Activated naive CD4-positive, alpha-beta T cell treated with anti-CD3 and anti-CD28 coated beads for 36 hours (primary cell): ENCODE data around the gene SEBOX. TPM values are rescaled to one million over a fixed set of nuclear protein-coding genes. Genes with fewer than 3 reads are reported as not detected.

Experiments
- CTCF ChIA-PET: fragments of 350-600 bp; sonication (Branson Sonifier 250); formaldehyde crosslinking; loops from one replicate; lab custom pipeline; 2021; ENCODE audit warnings: antibody characterized with exemption; lab: Charles Lee
- DNase-seq: peaks from one replicate; pipeline ENCODE4 v3.0.0-alpha.2; 2020
- H3K27ac Mint-ChIP-seq: one replicate; pipeline ENCODE4 v1.8.0; 2021; ENCODE audit warnings: mild to moderate bottlenecking, mixed read lengths
- H3K27me3 Mint-ChIP-seq: one replicate; pipeline ENCODE4 v1.8.0; 2021; ENCODE audit warnings: low read depth, mixed read lengths
- H3K36me3 Mint-ChIP-seq: one replicate; pipeline ENCODE4 v1.8.0; 2021; ENCODE audit warnings: low read depth, mixed read lengths
- H3K4me1 Mint-ChIP-seq: one replicate; pipeline ENCODE4 v1.8.0; 2021; ENCODE audit warnings: low read depth, mixed read lengths
- H3K4me3 Mint-ChIP-seq: one replicate; pipeline ENCODE4 v1.8.0; 2021; ENCODE audit warnings: mild to moderate bottlenecking, moderate library complexity, mixed read lengths
- H3K9me3 Mint-ChIP-seq: one replicate; pipeline ENCODE4 v1.8.0; 2021; ENCODE audit warnings: mixed read lengths
- intact Hi-C: fragments of 100-400 bp; cut with micrococcal nuclease; formaldehyde crosslinking; loops from one replicate; pipeline ENCODE4 v1.15.1; 2023
- total RNA-seq, 2 experiments: library from RNA; stranded (reverse); gene quantifications; one replicate each; pipeline ENCODE4 v1.2.3, GENCODE V29; 2021

The SEBOX gene
- total RNA-seq, 2 experiments from 2014 or later = not detected

- H3K27me3 Mint-ChIP-seq = no peaks in the 10 kb centered on the region
- intact Hi-C loops = no loop called here
- no peak overlapping the region for H3K27ac Mint-ChIP-seq
- DNase-seq = no peak
- H3K9me3 Mint-ChIP-seq = no peaks in the 10 kb centered on the region
- no peaks in the 10 kb centered on the region for H3K4me1 Mint-ChIP-seq
- CTCF ChIA-PET = interaction anchor here (1.1 to 1.3 kb wide), 2 partner anchors 10 to 26 kb away, joined by 3 read pairs; no protein-coding TSS in a partner anchor
- peaks cover 16% of the 10 kb centered on the region for H3K36me3 Mint-ChIP-seq
- H3K4me3 Mint-ChIP-seq = no peak overlapping the region
Observed at GRCh38 chr17:28390984-28391383, 26.0 kb upstream of the SEBOX start.

GRCh38 chr17:28390563-28390962 is 25.6 kb upstream of the SEBOX start:
- Mint-ChIP-seq H3K27ac (no peak overlapping the region), H3K4me3 (no peak overlapping the region), H3K9me3 (no peaks in the 10 kb centered on the region), H3K4me1 (no peaks in the 10 kb centered on the region), H3K27me3 (no peaks in the 10 kb centered on the region), H3K36me3 (peaks cover 16% of the 10 kb centered on the region)
- intact Hi-C loops = no loop called here
- no peak for DNase-seq
- CTCF ChIA-PET = interaction anchor here (1.1 kb wide), 1 partner anchor 26 kb away, joined by 3 read pairs; no protein-coding TSS in a partner anchor

- Mint-ChIP-seq H3K27ac (no peak overlapping the region), H3K36me3 (peaks cover 17% of the 10 kb centered on the region), H3K9me3 (no peaks in the 10 kb centered on the region)
Observed at GRCh38 chr17:28390141-28390540, 25.1 kb upstream of the SEBOX start.

GRCh38 chr17:28388106-28388505 is 23.1 kb upstream of the SEBOX start:
- H3K27ac Mint-ChIP-seq = no peak overlapping the region
- H3K36me3 Mint-ChIP-seq = peaks cover 23% of the 10 kb centered on the region
- intact Hi-C loops = no loop called here
- H3K9me3 Mint-ChIP-seq = no peaks in the 10 kb centered on the region
- peaks cover 4% of the 10 kb centered on the region for H3K27me3 Mint-ChIP-seq
- H3K4me1 Mint-ChIP-seq = peaks cover 15% of the 10 kb centered on the region
- no peak for DNase-seq
- CTCF ChIA-PET = interaction anchor here (1.3 kb wide), 1 partner anchor 18 kb away, joined by 3 read pairs; the partner anchor contains the start of gene SLC46A1
- no peak overlapping the region for H3K4me3 Mint-ChIP-seq

More at GRCh38 chr17:28390141-28390540, 25.1 kb upstream of the SEBOX start:
- DNase-seq = no peak
- H3K4me3 Mint-ChIP-seq = no peak overlapping the region
- H3K27me3 Mint-ChIP-seq = no peaks in the 10 kb centered on the region
- peaks cover 4% of the 10 kb centered on the region for H3K4me1 Mint-ChIP-seq
- intact Hi-C loops = no loop called here
- CTCF ChIA-PET = no interaction called here

- CTCF ChIA-PET = no interaction called here
- Mint-ChIP-seq H3K27ac (no peak overlapping the region), H3K4me1 (peaks cover 21% of the 10 kb centered on the region), H3K36me3 (peaks cover 20% of the 10 kb centered on the region), H3K4me3 (no peak overlapping the region), H3K27me3 (peaks cover 12% of the 10 kb centered on the region), H3K9me3 (no peaks in the 10 kb centered on the region)
- no peak for DNase-seq
- intact Hi-C loops = no loop called here
Observed at GRCh38 chr17:28386391-28386790, 21.4 kb upstream of the SEBOX start.

- peak; percentile 30 for DNase-seq
- Mint-ChIP-seq H3K27me3 (peaks cover 12% of the 10 kb centered on the region), H3K36me3 (peaks cover 19% of the 10 kb centered on the region), H3K4me3 (peak overlapping the region; percentile 87), H3K27ac (peak overlapping the region; percentile 22), H3K9me3 (no peaks in the 10 kb centered on the region), H3K4me1 (peaks cover 23% of the 10 kb centered on the region)
- CTCF ChIA-PET = no interaction called here
- intact Hi-C loops = loop anchor here (2.0 kb wide), 1 partner anchor 31 kb away; no protein-coding TSS in a partner anchor
Observed at GRCh38 chr17:28385406-28385805, 20.4 kb upstream of the SEBOX start.

GRCh38 chr17:28385037-28385400 is 20.0 kb upstream of the SEBOX start:
- intact Hi-C loops = loop anchor here (2.0 kb wide), 1 partner anchor 32 kb away; no protein-coding TSS in a partner anchor
- CTCF ChIA-PET = interaction anchor here (1.3 kb wide), 1 partner anchor 28 kb away, joined by 4 read pairs; no protein-coding TSS in a partner anchor
- peaks cover 12% of the 10 kb centered on the region for H3K27me3 Mint-ChIP-seq
- H3K27ac Mint-ChIP-seq = peak overlapping the region; percentile 22
- peaks cover 23% of the 10 kb centered on the region for H3K4me1 Mint-ChIP-seq
- peaks cover 16% of the 10 kb centered on the region for H3K36me3 Mint-ChIP-seq
- H3K9me3 Mint-ChIP-seq = no peaks in the 10 kb centered on the region
- peak overlapping the region; percentile 87 for H3K4me3 Mint-ChIP-seq
- no peak for DNase-seq

- intact Hi-C loops = loop anchor here (1.0 to 2.0 kb wide), 4 partner anchors 13 to 261 kb away; partner anchors contain the start of genes BLTP2, POLDIP2 and SARM1
- DNase-seq = peak; percentile 81
- CTCF ChIA-PET = interaction anchor here (0.8 to 1.3 kb wide), 3 partner anchors 26 to 32 kb away, joined by 3 to 4 read pairs (median 4); no protein-coding TSS in a partner anchor
- Mint-ChIP-seq H3K36me3 (peaks cover 14% of the 10 kb centered on the region), H3K27me3 (peaks cover 12% of the 10 kb centered on the region), H3K4me3 (peak overlapping the region; percentile 87), H3K4me1 (peaks cover 23% of the 10 kb centered on the region), H3K9me3 (no peaks in the 10 kb centered on the region), H3K27ac (peak overlapping the region; percentile 9)
Observed at GRCh38 chr17:28384281-28385036, 19.5 kb upstream of the SEBOX start.

- no peaks in the 10 kb centered on the region for H3K9me3 Mint-ChIP-seq
Observed at GRCh38 chr17:28381141-28381825, 16.3 kb upstream of the SEBOX start.

GRCh38 chr17:28379814-28380801 is 15.1 kb upstream of the SEBOX start:
- CTCF ChIA-PET = interaction anchor here (1.6 kb wide), 1 partner anchor 161 kb away, joined by 4 read pairs; no protein-coding TSS in a partner anchor
- Mint-ChIP-seq H3K27me3 (peaks cover 12% of the 10 kb centered on the region), H3K36me3 (peaks cover 8% of the 10 kb centered on the region), H3K9me3 (no peaks in the 10 kb centered on the region), H3K4me1 (peaks cover 19% of the 10 kb centered on the region), H3K4me3 (no peak overlapping the region), H3K27ac (no peak overlapping the region)
- intact Hi-C loops = no loop called here
- DNase-seq = no peak

More at GRCh38 chr17:28381141-28381825, 16.3 kb upstream of the SEBOX start:
- peaks cover 10% of the 10 kb centered on the region for H3K36me3 Mint-ChIP-seq
- peaks cover 23% of the 10 kb centered on the region for H3K4me1 Mint-ChIP-seq
- DNase-seq = peak; percentile 56
- intact Hi-C loops = no loop called here
- peak overlapping the region; percentile 27 for H3K4me3 Mint-ChIP-seq
- no peak overlapping the region for H3K27ac Mint-ChIP-seq
- H3K27me3 Mint-ChIP-seq = peaks cover 12% of the 10 kb centered on the region
- CTCF ChIA-PET = interaction anchor here (1.7 to 2.5 kb wide), 2 partner anchors 8 to 35 kb away, joined by 6 to 10 read pairs; no protein-coding TSS in a partner anchor

- Mint-ChIP-seq H3K4me3 (peak overlapping the region; percentile 79), H3K27me3 (no peaks in the 10 kb centered on the region), H3K9me3 (no peaks in the 10 kb centered on the region), H3K36me3 (peaks cover 6% of the 10 kb centered on the region), H3K4me1 (peaks cover 21% of the 10 kb centered on the region), H3K27ac (no peak overlapping the region)
- DNase-seq = no peak
- intact Hi-C loops = loop anchor here (1.0 to 5.0 kb wide), 2 partner anchors 54 to 174 kb away; partner anchors contain the start of gene TMEM97
- CTCF ChIA-PET = interaction anchor here (1.3 to 2.0 kb wide), 2 partner anchors 9 to 44 kb away, joined by 6 to 7 read pairs; no protein-coding TSS in a partner anchor
Observed at GRCh38 chr17:28372945-28373274, 7.9 kb upstream of the SEBOX start.
